Spleen (tissue), 7 donors: ENCODE data around the gene WNK2.

ENCODE experiments used
- CTCF ChIP-seq, 11 experiments: fragments of 200-600 bp in 7 of 11; fragments of 450-650 bp in 4 of 11; sonication (generic) in 4 of 11; IDR thresholded peaks in 8 of 11; conservative IDR thresholded peaks in 3 of 11; 1 replicate in 7 of 11; 2 replicates in 4 of 11; pipeline versions ENCODE4 v1.4.0 to v1.8.0; 2016 to 2021; ENCODE audit warnings: antibody characterized with exemption in 11 of 11, inconsistent platforms in 4 of 11, mild to moderate bottlenecking in 1 of 11
- POLR2A ChIP-seq, 3 donors: fragments of 450-650 bp; IDR thresholded peaks; one replicate each; pipeline ENCODE4 v1.5.1; 2017; ENCODE audit warnings: antibody characterized with exemption in 3 of 3, mild to moderate bottlenecking in 1 of 3
- POLR2AphosphoS5 ChIP-seq, 3 donors: sonication (generic); formaldehyde crosslinking; IDR thresholded peaks; one replicate each; pipeline ENCODE4 v1.5.1; 2017; ENCODE audit warnings: antibody characterized with exemption in 3 of 3
- donor health status: DM: no; HTN: no; CAD: no; lungs with moderate emphysema.
- donor health status: DM: no; HTN: no; CAD: no.
- donor health status: DM: no; HTN: no; CAD: no.

- TF ChIP-seq CTCF (IDR thresholded peaks at IDR 0.05 in 8 of 11, conservative IDR thresholded peaks at IDR 0.05 in 3 of 11) (no peak), POLR2A (IDR thresholded peaks at IDR 0.05) (no peak), POLR2AphosphoS5 (IDR thresholded peaks at IDR 0.05) (peak in 2 of 3 donors; percentile 37 to 50)
Observed at GRCh38 chr9:93205045-93205768, 21.3 kb downstream of the WNK2 start.
